Natural killer cell (primary cell): Measurements from ENCODE around the gene UGT1A9. TPM values are rescaled to one million over a fixed set of nuclear protein-coding genes. Genes with fewer than 3 reads are reported as not detected.

ENCODE experiments used
- ATAC-seq, 3 donors: fragments of 150-1000 bp in 2 of 3; fragments of 200-7000 bp in 1 of 3; cut with Tn5 transposase; 1 replicate in 1 of 3; 2 replicates in 2 of 3; pipeline ENCODE4 v1.10.0; 2021; ENCODE audit warnings: mild to moderate bottlenecking in 2 of 3, moderate library complexity in 2 of 3
- DNase-seq, 2 donors: peaks; one replicate each; pipeline versions ENCODE4 v3.0.0 to v3.0.0-alpha.2; 2013 to 2021; ENCODE audit warnings: mixed read lengths in 1 of 2
- H3K27ac ChIP-seq: one replicate; pipeline ENCODE4 v1.5.1; 2013; ENCODE audit warnings: mild to moderate bottlenecking, low read length
- H3K27me3 ChIP-seq: one replicate; pipeline ENCODE4 v1.6.1; 2013; ENCODE audit warnings: low read length; ENCODE audit not compliant: control insufficient read depth, insufficient read depth
- H3K36me3 ChIP-seq: one replicate; pipeline ENCODE4 v1.6.1; 2013; ENCODE audit warnings: low read length; ENCODE audit not compliant: control insufficient read depth, insufficient read depth
- H3K4me1 ChIP-seq: one replicate; pipeline ENCODE4 v1.6.1; 2013; ENCODE audit warnings: low read length; ENCODE audit not compliant: control insufficient read depth, insufficient read depth
- H3K4me3 ChIP-seq: one replicate; pipeline ENCODE4 v1.5.1; 2013; ENCODE audit warnings: low read length
- H3K9me3 ChIP-seq: one replicate; pipeline ENCODE4 v1.6.1; 2013; ENCODE audit warnings: low read length; ENCODE audit not compliant: control insufficient read depth, insufficient read depth
- H3K27ac Mint-ChIP-seq, 2 donors: one replicate each; pipeline ENCODE4 v1.8.0; 2022; ENCODE audit warnings: mild to moderate bottlenecking in 2 of 2, mixed read lengths in 2 of 2, moderate library complexity in 1 of 2
- H3K27me3 Mint-ChIP-seq, 2 donors: one replicate each; pipeline ENCODE4 v1.8.0; 2022; ENCODE audit warnings: low read depth in 2 of 2, mixed read lengths in 2 of 2
- H3K36me3 Mint-ChIP-seq: one replicate; pipeline ENCODE4 v1.8.0; 2022; ENCODE audit warnings: mixed read lengths
- H3K4me1 Mint-ChIP-seq, 2 donors: one replicate each; pipeline ENCODE4 v1.8.0; 2022; ENCODE audit warnings: mixed read lengths in 2 of 2
- H3K4me3 Mint-ChIP-seq: one replicate; pipeline ENCODE4 v1.8.0; 2022; ENCODE audit warnings: mild to moderate bottlenecking, moderate library complexity, mixed read lengths
- H3K9me3 Mint-ChIP-seq, 2 donors: one replicate each; pipeline ENCODE4 v1.8.0; 2022; ENCODE audit warnings: mixed read lengths in 2 of 2
- WGBS: methylation state at CpG from one replicate; pipeline ENCODE4 v1.1.7; 2013; ENCODE audit warnings: missing lambda C conversion rate; ENCODE audit not compliant: insufficient coverage; 5-methylcytosine and 5-hydroxymethylcytosine counted together
- intact Hi-C: fragments of 100-400 bp; cut with micrococcal nuclease; formaldehyde crosslinking; loops from one replicate; pipeline ENCODE4 v1.14.2; 2022
- total RNA-seq, 4 donors: library from RNA; stranded (reverse); fragments of 120-200 nt in 1 of 4; gene quantifications; one replicate each; pipeline versions ENCODE4 v1.2.3 to v1.2.4, GENCODE V29; 2013 to 2022
- TF ChIP-seq, protein P1 (sequence below): fragments of 200-600 bp; IDR thresholded peaks from one replicate; pipeline ENCODE4 v1.8.0; 2022; ENCODE audit warnings: antibody characterized with exemption

Gene UGT1A9
- total RNA-seq, 3 donors from 2014 or later (not counting 1 experiment from before 2014, with no cell fraction given): not detected

- H3K4me3 Mint-ChIP-seq: no peak overlapping the region
- no peak for DNase-seq
- peaks cover 21 to 50% of the 10 kb centered on the region in 2 donors for H3K27me3 Mint-ChIP-seq
- WGBS: 91% methylated on average over 5 of the region's 6 CpGs
- Histone ChIP-seq H3K27ac (no peak overlapping the region), H3K27me3 (no peaks in the 10 kb centered on the region), H3K36me3 (no peaks in the 10 kb centered on the region), H3K4me3 (no peak overlapping the region), H3K4me1 (no peaks in the 10 kb centered on the region), H3K9me3 (peaks cover 3% of the 10 kb centered on the region)
- intact Hi-C loops: no loop called here
- H3K4me1 Mint-ChIP-seq: no peaks in the 10 kb centered on the region
- no peaks in the 10 kb centered on the region for H3K36me3 Mint-ChIP-seq
- TF ChIP-seq, protein P1, sequence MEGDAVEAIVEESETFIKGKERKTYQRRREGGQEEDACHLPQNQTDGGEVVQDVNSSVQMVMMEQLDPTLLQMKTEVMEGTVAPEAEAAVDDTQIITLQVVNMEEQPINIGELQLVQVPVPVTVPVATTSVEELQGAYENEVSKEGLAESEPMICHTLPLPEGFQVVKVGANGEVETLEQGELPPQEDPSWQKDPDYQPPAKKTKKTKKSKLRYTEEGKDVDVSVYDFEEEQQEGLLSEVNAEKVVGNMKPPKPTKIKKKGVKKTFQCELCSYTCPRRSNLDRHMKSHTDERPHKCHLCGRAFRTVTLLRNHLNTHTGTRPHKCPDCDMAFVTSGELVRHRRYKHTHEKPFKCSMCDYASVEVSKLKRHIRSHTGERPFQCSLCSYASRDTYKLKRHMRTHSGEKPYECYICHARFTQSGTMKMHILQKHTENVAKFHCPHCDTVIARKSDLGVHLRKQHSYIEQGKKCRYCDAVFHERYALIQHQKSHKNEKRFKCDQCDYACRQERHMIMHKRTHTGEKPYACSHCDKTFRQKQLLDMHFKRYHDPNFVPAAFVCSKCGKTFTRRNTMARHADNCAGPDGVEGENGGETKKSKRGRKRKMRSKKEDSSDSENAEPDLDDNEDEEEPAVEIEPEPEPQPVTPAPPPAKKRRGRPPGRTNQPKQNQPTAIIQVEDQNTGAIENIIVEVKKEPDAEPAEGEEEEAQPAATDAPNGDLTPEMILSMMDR: no peak
- peaks cover 0 to 3% of the 10 kb centered on the region in 2 donors for H3K9me3 Mint-ChIP-seq
- H3K27ac Mint-ChIP-seq: no peak overlapping the region
- ATAC-seq: no peak
Measured at GRCh38 chr2:233775414-233775813, 103.7 kb downstream of the UGT1A9 start.

- H3K27ac Mint-ChIP-seq: no peak within 1 kb of the TSS
- H3K4me3 Mint-ChIP-seq: no peak within 1 kb of the TSS
- H3K36me3 ChIP-seq: no peaks in the 10 kb centered on the region
- H3K4me1 Mint-ChIP-seq: no peaks in the 10 kb centered on the region
- peaks cover 0 to 3% of the 10 kb centered on the region in 2 donors for H3K9me3 Mint-ChIP-seq
- intact Hi-C loops: no loop called here
- no peaks in the 10 kb centered on the region for H3K36me3 Mint-ChIP-seq
- no peaks in the 10 kb centered on the region for H3K4me1 ChIP-seq
- H3K27me3 Mint-ChIP-seq: peaks cover 28 to 59% of the 10 kb centered on the region in 2 donors
- no peak within 1 kb of the TSS for H3K27ac ChIP-seq
- TF ChIP-seq, protein P1: no peak
- H3K4me3 ChIP-seq: no peak within 1 kb of the TSS
- WGBS: 81% methylated on average over 2 of the region's 2 CpGs
- no peaks in the 10 kb centered on the region for H3K27me3 ChIP-seq
- DNase-seq: no peak
- peaks cover 3% of the 10 kb centered on the region for H3K9me3 ChIP-seq
- ATAC-seq: no peak
Measured at GRCh38 chr2:233778030-233778429, 106.3 kb downstream of the UGT1A9 start, which contains the start of gene MROH2A. Gene MROH2A, plus strand, starts transcription at chr2:233778330. Its CDS starts 1,029 bp downstream, at chr2:233779359.

DNA sequence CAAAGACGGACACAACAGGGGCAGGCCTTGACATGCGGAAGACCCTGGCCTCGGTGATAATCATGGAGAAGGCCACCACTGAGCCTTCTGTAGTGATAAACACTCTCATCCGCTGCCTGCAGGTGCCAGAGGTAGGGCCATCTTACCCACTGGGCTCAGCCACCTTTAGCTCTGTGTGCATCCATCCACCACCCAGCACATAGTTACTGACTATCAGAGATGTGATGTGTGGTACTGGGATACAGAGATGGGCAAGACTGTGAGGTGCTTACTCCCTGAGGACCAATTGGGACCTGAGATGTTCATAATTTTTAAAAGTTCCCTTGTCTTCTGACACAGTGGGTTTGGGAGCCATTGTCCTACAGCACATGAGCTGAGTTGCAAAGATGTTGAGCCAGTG is 108.0 kb downstream of the UGT1A9 start:
- Histone ChIP-seq H3K36me3 (no peaks in the 10 kb centered on the region), H3K9me3 (peaks cover 3% of the 10 kb centered on the region), H3K27ac (no peak overlapping the region), H3K27me3 (no peaks in the 10 kb centered on the region), H3K4me3 (no peak overlapping the region), H3K4me1 (no peaks in the 10 kb centered on the region)
- DNase-seq: no peak
- no peak for ATAC-seq
- Mint-ChIP-seq H3K27ac (no peak overlapping the region), H3K27me3 (peaks cover 32 to 66% of the 10 kb centered on the region in 2 donors), H3K4me3 (no peak overlapping the region), H3K4me1 (no peaks in the 10 kb centered on the region), H3K9me3 (peaks cover 0 to 3% of the 10 kb centered on the region in 2 donors), H3K36me3 (no peaks in the 10 kb centered on the region)
- TF ChIP-seq, protein P1: no peak
- intact Hi-C loops: no loop called here
- 89% methylated on average over 4 of the region's 4 CpGs for WGBS

DNA sequence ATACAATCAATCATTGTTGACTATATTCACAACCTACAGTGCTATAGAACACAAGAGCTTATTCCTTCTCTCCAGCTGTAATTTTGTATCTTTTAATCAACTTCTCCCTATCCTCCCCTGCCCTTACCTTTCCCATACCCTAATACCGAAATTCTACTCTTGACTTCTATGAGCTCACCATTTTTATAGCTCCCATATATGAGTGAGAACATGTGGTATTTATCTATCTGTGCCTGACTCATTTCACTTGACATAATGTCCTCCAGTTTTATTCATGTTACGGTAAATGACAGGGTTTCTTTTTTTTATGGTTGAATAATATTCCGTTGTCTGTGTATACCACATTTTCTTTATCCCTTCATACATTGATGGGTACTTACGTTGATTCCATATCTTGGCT is 109.1 kb downstream of the UGT1A9 start:
- WGBS: no CpG with 5 or more reads among the region's 4 CpGs
- Mint-ChIP-seq H3K9me3 (peaks cover 0 to 3% of the 10 kb centered on the region in 2 donors), H3K27ac (no peak overlapping the region), H3K4me1 (no peaks in the 10 kb centered on the region), H3K4me3 (no peak overlapping the region), H3K36me3 (no peaks in the 10 kb centered on the region), H3K27me3 (peaks cover 26 to 57% of the 10 kb centered on the region in 2 donors)
- H3K4me3 ChIP-seq: no peak overlapping the region
- intact Hi-C loops: no loop called here
- TF ChIP-seq, protein P1: no peak
- no peaks in the 10 kb centered on the region for H3K27me3 ChIP-seq
- no peak overlapping the region for H3K27ac ChIP-seq
- H3K4me1 ChIP-seq: no peaks in the 10 kb centered on the region
- DNase-seq (no peak), ATAC-seq (no peak)
- no peaks in the 10 kb centered on the region for H3K9me3 ChIP-seq
- H3K36me3 ChIP-seq: no peaks in the 10 kb centered on the region
